Stimulated activated CD8-positive, alpha-beta memory T cell treated with anti-CD3 and anti-CD28 coated beads, Interleukin-15, amount 100 ng/mL, for 48 hours (primary cell): Measurements from ENCODE around the gene MDM2.

Experiments
- DNase-seq, 2 donors: peaks; one replicate each; pipeline ENCODE4 v3.0.0-alpha.2; 2020; ENCODE audit warnings: low read depth in 2 of 2

MDM2 gene

GRCh38 chr12:68878283-68878682 lies 70.3 kb downstream of the MDM2 start:
- no peak for DNase-seq

- no peak for DNase-seq
These were observed 70.9 kb downstream of the MDM2 start for GRCh38 chr12:68878846-68879245.

- DNase-seq = no peak
These were observed 72.8 kb downstream of the MDM2 start for GRCh38 chr12:68880660-68881325.

- no peak for DNase-seq
These were observed 74.4 kb downstream of the MDM2 start for GRCh38 chr12:68882251-68882964.

GRCh38 chr12:68883151-68883550 lies 75.2 kb downstream of the MDM2 start:
- DNase-seq = no peak

- DNase-seq = no peak
These were observed 76.3 kb downstream of the MDM2 start for GRCh38 chr12:68884251-68884650.

- DNase-seq = no peak
These were observed 77.4 kb downstream of the MDM2 start for GRCh38 chr12:68885381-68885780.

GRCh38 chr12:68886636-68887572 lies 78.9 kb downstream of the MDM2 start:
- no peak for DNase-seq

GRCh38 chr12:68887641-68888040 lies 79.7 kb downstream of the MDM2 start:
- DNase-seq = no peak

- no peak for DNase-seq
These were observed 80.3 kb downstream of the MDM2 start for GRCh38 chr12:68888243-68888642.

- DNase-seq = no peak
These were observed 82.7 kb downstream of the MDM2 start for GRCh38 chr12:68890701-68891113.

GRCh38 chr12:68891141-68891540 lies 83.2 kb downstream of the MDM2 start:
- no peak for DNase-seq

GRCh38 chr12:68893201-68893600 lies 85.2 kb downstream of the MDM2 start:
- DNase-seq = no peak

- no peak for DNase-seq
These were observed 85.8 kb downstream of the MDM2 start for GRCh38 chr12:68893741-68894140.

- DNase-seq = no peak
These were observed 86.4 kb downstream of the MDM2 start for GRCh38 chr12:68894276-68894855.

GRCh38 chr12:68896881-68897540 lies 89.0 kb downstream of the MDM2 start:
- DNase-seq = no peak

GRCh38 chr12:68899251-68899771 lies 91.3 kb downstream of the MDM2 start:
- DNase-seq = no peak

- no peak for DNase-seq
These were observed 92.3 kb downstream of the MDM2 start for GRCh38 chr12:68900241-68900640.
